Measurements from ENCODE around the gene MACROD2. TPM values are rescaled to one million over a fixed set of nuclear protein-coding genes. Genes with fewer than 3 reads are reported as not detected.

Gene MACROD2
- total RNA-seq, 1 experiment from 2014 or later, result 1.6 TPM

- no peaks in the 10 kb centered on the region for H3K23me2 ChIP-seq (ENCODE audit: insufficient read length, low read depth, low read length, poor library complexity, severe bottlenecking)
- H2AFZ ChIP-seq (ENCODE audit: low read length), result no peak overlapping the region
- no peaks in the 10 kb centered on the region for H4K20me1 ChIP-seq (ENCODE audit: control insufficient read depth, insufficient read depth, insufficient read length)
- H3K9ac ChIP-seq (ENCODE audit: extremely low read depth, insufficient read length, low read length), result no peak overlapping the region
- H3K79me2 ChIP-seq (ENCODE audit: insufficient read depth, low read length), result no peaks in the 10 kb centered on the region
- H3K27me3 ChIP-seq (ENCODE audit: insufficient read depth, low read length), result no peaks in the 10 kb centered on the region
- no peak overlapping the region for H2BK120ac ChIP-seq (ENCODE audit: low read depth, low read length, poor library complexity, severe bottlenecking)
- no peak overlapping the region for H4K8ac ChIP-seq (replicated peaks; ENCODE audit: insufficient read length, low read depth, low read length)
- H3K79me1 ChIP-seq (ENCODE audit: insufficient read depth, low read depth, low read length, poor library complexity, severe bottlenecking), result no peaks in the 10 kb centered on the region
- no peak overlapping the region for H4K91ac ChIP-seq (ENCODE audit: insufficient read length, low read depth, low read length)
- no peak overlapping the region for H3K23ac ChIP-seq (ENCODE audit: insufficient read length, low read depth, low read length)
- H3K9me3 ChIP-seq (ENCODE audit: control insufficient read depth, low read depth, low read length), result no peaks in the 10 kb centered on the region
- Mint-ChIP-seq H3K9me3 (no peaks in the 10 kb centered on the region), H3K36me3 (ENCODE audit: insufficient read depth in 1 of 3, low read depth in 3 of 3) (no peaks in the 10 kb centered on the region), H3K4me1 (peaks cover 0 to 3% of the 10 kb centered on the region in 2 experiments; a peak in 2 of 4 replicates), H3K27me3 (ENCODE audit: low read depth) (no peaks in the 10 kb centered on the region; the same call in 1 of the 2 replicates), H3K4me3 (no peak overlapping the region), H3K27ac (no peak overlapping the region)
- DNase-seq, result no peak
- H2BK5ac ChIP-seq (ENCODE audit: insufficient read length, low read length), result no peak overlapping the region
- H3K18ac ChIP-seq (ENCODE audit: insufficient read length, low read depth, low read length), result no peak overlapping the region
- H2AK5ac ChIP-seq (ENCODE audit: insufficient read length, low read length), result no peak overlapping the region
- no peak overlapping the region for H3K4me2 ChIP-seq (ENCODE audit: insufficient read depth, insufficient read length, low read length)
- H3K14ac ChIP-seq (ENCODE audit: insufficient read depth, low read length), result no peak overlapping the region
- WGBS (ENCODE audit: extremely low coverage, insufficient read length, low lambda C conversion rate), result no CpG with 5 or more reads among the region's 3 CpGs
- H3T11ph ChIP-seq (ENCODE audit: low read length), result no peak overlapping the region
- no peak overlapping the region for H3K27ac ChIP-seq (ENCODE audit: insufficient read length, low read depth, low read length)
- no peak overlapping the region for H2BK12ac ChIP-seq (ENCODE audit: insufficient read length, low read depth, low read length)
- H4K5ac ChIP-seq (ENCODE audit: insufficient read length, low read depth, low read length), result no peak overlapping the region
- no peak overlapping the region for H3K4ac ChIP-seq (ENCODE audit: low read depth, low read length)
- no peak overlapping the region for H2BK15ac ChIP-seq (ENCODE audit: low read depth, low read length)
- TF ChIP-seq, protein P1, sequence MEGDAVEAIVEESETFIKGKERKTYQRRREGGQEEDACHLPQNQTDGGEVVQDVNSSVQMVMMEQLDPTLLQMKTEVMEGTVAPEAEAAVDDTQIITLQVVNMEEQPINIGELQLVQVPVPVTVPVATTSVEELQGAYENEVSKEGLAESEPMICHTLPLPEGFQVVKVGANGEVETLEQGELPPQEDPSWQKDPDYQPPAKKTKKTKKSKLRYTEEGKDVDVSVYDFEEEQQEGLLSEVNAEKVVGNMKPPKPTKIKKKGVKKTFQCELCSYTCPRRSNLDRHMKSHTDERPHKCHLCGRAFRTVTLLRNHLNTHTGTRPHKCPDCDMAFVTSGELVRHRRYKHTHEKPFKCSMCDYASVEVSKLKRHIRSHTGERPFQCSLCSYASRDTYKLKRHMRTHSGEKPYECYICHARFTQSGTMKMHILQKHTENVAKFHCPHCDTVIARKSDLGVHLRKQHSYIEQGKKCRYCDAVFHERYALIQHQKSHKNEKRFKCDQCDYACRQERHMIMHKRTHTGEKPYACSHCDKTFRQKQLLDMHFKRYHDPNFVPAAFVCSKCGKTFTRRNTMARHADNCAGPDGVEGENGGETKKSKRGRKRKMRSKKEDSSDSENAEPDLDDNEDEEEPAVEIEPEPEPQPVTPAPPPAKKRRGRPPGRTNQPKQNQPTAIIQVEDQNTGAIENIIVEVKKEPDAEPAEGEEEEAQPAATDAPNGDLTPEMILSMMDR (conservative IDR thresholded peaks at IDR 0.05), result no peak
- no peak overlapping the region for H3K56ac ChIP-seq (ENCODE audit: insufficient read length, low read depth, low read length)
- H3K4me1 ChIP-seq (ENCODE audit: insufficient read depth, low read length), result no peaks in the 10 kb centered on the region
- H2BK20ac ChIP-seq (ENCODE audit: low read depth, low read length, poor library complexity, severe bottlenecking), result no peak overlapping the region
Measured at GRCh38 chr20:14723614-14724013, 728.3 kb downstream of the MACROD2 start.

Data from H9 (cell line).